GM12875 (cell line): ENCODE results near the gene CCR1.

ENCODE experiments used
- H3K4me3 ChIP-seq: one replicate; pipeline ENCODE4 v1.5.1; 2011; ENCODE audit warnings: low read depth, low read length, control low read depth
- CTCF ChIP-seq: IDR thresholded peaks from 2 replicates; pipeline ENCODE4 v1.5.1; 2011; ENCODE audit warnings: low read depth, mild to moderate bottlenecking, control low read depth, inconsistent platforms, low read length, moderate library complexity, borderline replicate concordance; ENCODE audit not compliant: insufficient read depth

The CCR1 gene

DNA sequence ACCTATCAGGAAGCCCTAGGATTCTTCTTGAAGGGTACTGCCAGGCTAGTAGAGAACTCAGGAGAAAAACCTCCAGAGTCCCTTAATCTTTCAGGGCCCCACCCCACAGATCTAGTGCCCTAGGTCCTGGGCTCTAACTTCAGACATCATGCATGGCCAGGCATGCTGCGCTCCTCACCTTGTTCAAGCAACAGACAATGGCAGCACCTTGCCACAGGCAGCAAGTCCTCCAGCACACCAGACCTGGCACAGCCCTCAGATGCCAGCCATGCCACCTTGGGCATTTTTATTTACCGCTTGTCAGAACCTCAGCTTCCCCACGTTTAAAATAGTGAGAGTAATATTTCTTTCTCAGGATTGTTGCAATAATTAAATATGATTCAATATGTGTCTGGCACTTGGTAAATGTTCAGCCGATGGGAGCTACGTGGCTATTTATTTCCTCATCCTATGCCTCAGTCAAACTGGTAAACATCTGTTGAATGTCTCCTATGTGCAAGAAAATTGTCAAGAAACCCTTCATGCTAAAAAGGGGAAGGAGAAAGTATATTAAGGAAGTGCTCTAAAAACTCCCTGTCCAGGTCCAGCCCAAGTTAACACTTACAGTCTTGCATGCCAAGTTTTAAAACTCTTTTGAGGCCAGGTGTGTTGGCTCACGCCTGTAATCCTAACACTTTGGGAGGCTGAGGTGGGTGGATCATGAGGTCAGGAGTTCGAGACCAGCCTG, 14.5 kb upstream of the CCR1 start:
- no peak overlapping the region for H3K4me3 ChIP-seq
- no peak for TF ChIP-seq CTCF

DNA sequence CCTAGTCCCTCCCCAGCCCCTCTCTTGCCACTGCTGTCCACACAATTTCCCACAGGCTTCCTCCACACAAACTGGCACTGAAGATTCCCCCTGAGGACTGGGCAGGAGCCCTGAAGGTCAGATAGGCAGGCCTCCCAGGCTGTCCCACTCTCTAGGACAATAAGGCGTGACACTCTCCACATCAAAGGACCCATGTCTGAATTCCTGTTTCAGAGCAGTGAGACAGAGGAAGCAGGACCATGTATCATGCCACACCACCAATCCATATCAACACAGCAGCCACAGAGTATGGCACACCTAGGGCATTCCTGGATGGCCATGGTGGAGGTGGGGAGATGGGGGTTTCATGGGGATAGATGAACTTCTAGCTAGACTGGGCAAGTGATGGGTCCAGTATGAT, 13.8 kb upstream of the CCR1 start:
- H3K4me3 ChIP-seq = no peak overlapping the region
- no peak for TF ChIP-seq CTCF

GRCh38 chr3:46221391-46221790, 13.3 kb upstream of the CCR1 start:
- no peak for TF ChIP-seq CTCF
- H3K4me3 ChIP-seq = no peak overlapping the region

DNA sequence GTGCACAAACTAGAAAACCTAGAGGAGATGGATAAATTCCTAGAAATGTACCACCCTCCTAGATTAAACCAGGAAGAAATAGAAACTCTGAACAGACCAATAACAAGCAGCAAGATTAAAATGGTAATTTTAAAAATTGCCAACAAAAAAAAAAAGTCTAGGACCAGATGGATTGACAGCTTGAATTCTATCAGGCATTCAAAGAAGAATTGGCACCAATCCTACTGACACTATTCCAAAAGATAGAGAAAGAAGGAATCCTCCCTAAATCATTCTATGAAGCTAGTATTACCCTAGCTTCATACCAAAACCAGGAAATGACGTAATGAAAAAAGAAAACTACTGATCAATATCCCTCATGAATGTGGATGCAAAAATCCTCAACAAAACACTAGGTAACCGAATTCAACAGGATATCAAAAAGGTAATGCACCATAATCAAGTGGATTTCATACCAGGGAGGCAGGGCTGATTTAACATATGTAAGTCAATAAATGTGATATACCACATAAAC, 10.1 kb upstream of the CCR1 start:
- no peak overlapping the region for H3K4me3 ChIP-seq
- no peak for TF ChIP-seq CTCF

- no peak overlapping the region for H3K4me3 ChIP-seq
- TF ChIP-seq CTCF = no peak
These were observed 7.8 kb upstream of the CCR1 start for GRCh38 chr3:46215810-46216414.

DNA sequence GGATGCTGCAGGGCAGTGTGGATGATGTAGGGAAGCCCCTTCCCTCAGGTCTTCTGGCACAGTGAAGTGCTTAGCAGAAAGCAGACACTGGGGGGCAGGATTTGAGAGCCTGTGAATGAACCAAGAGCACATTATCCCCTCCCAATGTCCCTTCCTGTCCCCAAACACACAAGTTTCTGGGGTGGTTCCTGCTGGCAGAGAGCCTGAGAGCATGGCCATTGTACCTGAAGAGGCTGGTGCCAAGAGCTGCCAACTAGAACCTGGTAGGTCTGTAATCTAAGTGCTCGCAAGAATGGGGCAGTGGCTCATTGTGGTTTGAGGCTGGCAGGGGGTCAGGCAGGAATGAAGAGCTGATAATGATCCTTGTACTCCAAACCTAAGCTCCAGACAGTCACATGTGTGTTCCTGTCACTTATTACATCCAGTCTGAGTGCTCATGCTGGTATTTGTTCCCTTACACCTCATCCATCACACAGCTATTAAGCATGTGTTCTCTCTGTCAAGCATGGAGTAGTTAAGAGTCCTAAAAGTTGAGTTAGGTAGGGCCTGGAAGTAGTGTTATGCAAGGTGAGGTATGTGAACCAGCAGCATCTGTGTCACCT, 6.7 kb upstream of the CCR1 start:
- peak; percentile 68 for TF ChIP-seq CTCF
- H3K4me3 ChIP-seq = no peak overlapping the region
